ENCODE results near the gene KRT27.

DNA sequence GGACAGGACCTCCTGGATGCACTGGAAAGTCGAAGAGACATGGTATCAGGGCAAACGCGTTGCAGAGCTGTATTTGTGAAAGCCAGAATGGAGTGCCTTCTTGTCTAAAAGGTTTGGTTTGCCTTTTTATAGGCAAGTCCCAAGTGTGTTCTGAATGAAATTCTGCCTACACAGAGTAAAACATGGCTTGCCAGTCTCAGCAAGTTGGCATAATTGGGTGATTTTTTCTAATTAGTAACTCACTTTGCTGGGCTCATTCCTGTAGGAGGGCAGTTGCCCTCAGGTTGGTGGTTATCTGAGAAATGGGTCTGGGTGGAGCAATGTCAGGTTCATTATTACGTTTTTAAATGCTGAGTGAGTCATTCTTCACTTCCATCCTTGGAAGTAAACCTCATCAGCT lies 27.1 kb downstream of the KRT27 start, which contains the start of gene KRT25:
- no peak for TF ChIP-seq PATZ1 (CRISPR knock-in tag; IDR thresholded peaks at IDR 0.05; ENCODE audit: borderline replicate concordance)
- no peak for TF ChIP-seq TOX (CRISPR knock-in tag; IDR thresholded peaks at IDR 0.05; ENCODE audit: borderline replicate concordance)
